ENCODE data around the gene PIEZO1. TPM values are rescaled to one million over a fixed set of nuclear protein-coding genes. Genes with fewer than 3 reads are reported as not detected.

Gene PIEZO1
- total RNA-seq, 2 donors from 2014 or later, result 156 to 202 TPM

- DNase-seq (ENCODE audit: low spot score), result no peak
- TF ChIP-seq POLR2A (IDR thresholded peaks at IDR 0.05) (no peak), POLR2AphosphoS5 (IDR thresholded peaks at IDR 0.05) (no peak), CTCF (IDR thresholded peaks at IDR 0.05) (no peak)
- no peak overlapping the region for H3K4me3 ChIP-seq
- no peak overlapping the region for H3K27ac ChIP-seq
- 95% methylated on average over 28 of the region's 28 CpGs for WGBS
- no peaks in the 10 kb centered on the region for H3K9me3 ChIP-seq
- peaks cover 9 to 42% of the 10 kb centered on the region in 2 donors for H3K36me3 ChIP-seq
- intact Hi-C loops (cut with DNase I), result no loop called here
- H3K27me3 ChIP-seq (replicated peaks; ENCODE audit: insufficient read depth), result no peaks in the 10 kb centered on the region
- no peaks in the 10 kb centered on the region for H3K4me1 ChIP-seq (replicated peaks)
Observed at GRCh38 chr16:88726981-88727380, 58.0 kb downstream of the PIEZO1 start.

- Histone ChIP-seq H3K36me3 (peaks cover 12 to 48% of the 10 kb centered on the region in 2 donors), H3K4me1 (replicated peaks) (no peaks in the 10 kb centered on the region), H3K27me3 (replicated peaks; ENCODE audit: insufficient read depth) (no peaks in the 10 kb centered on the region), H3K27ac (no peak overlapping the region), H3K4me3 (no peak overlapping the region), H3K9me3 (no peaks in the 10 kb centered on the region)
- intact Hi-C loops (cut with DNase I), result no loop called here
- 90% methylated on average over 16 of the region's 17 CpGs for WGBS
- no peak for DNase-seq (ENCODE audit: low spot score)
- TF ChIP-seq CTCF (IDR thresholded peaks at IDR 0.05), result no peak
Observed at GRCh38 chr16:88726408-88726749, 58.6 kb downstream of the PIEZO1 start.

GRCh38 chr16:88725609-88726407 is 59.2 kb downstream of the PIEZO1 start:
- no peak for DNase-seq (ENCODE audit: low spot score)
- Histone ChIP-seq H3K4me1 (replicated peaks) (no peaks in the 10 kb centered on the region), H3K9me3 (no peaks in the 10 kb centered on the region), H3K4me3 (no peak overlapping the region), H3K36me3 (peaks cover 17 to 51% of the 10 kb centered on the region in 2 donors), H3K27ac (no peak overlapping the region), H3K27me3 (replicated peaks; ENCODE audit: insufficient read depth) (no peaks in the 10 kb centered on the region)
- intact Hi-C loops (cut with DNase I), result no loop called here
- 81% methylated on average over 30 of the region's 32 CpGs for WGBS
- TF ChIP-seq CTCF (IDR thresholded peaks at IDR 0.05) (no peak), POLR2AphosphoS5 (IDR thresholded peaks at IDR 0.05) (no peak)

- H3K27ac ChIP-seq, result no peak overlapping the region
- no peaks in the 10 kb centered on the region for H3K27me3 ChIP-seq (replicated peaks; ENCODE audit: insufficient read depth)
- no peak overlapping the region for H3K4me3 ChIP-seq
- intact Hi-C loops (cut with DNase I), result no loop called here
- DNase-seq (ENCODE audit: low spot score), result no peak
- peaks cover 23 to 51% of the 10 kb centered on the region in 2 donors for H3K36me3 ChIP-seq
- H3K4me1 ChIP-seq (replicated peaks), result no peaks in the 10 kb centered on the region
- TF ChIP-seq POLR2A (IDR thresholded peaks at IDR 0.05) (no peak), CTCF (IDR thresholded peaks at IDR 0.05) (no peak), POLR2AphosphoS5 (IDR thresholded peaks at IDR 0.05) (no peak)
- 75% methylated on average over 20 of the region's 31 CpGs for WGBS
- no peaks in the 10 kb centered on the region for H3K9me3 ChIP-seq
Observed at GRCh38 chr16:88724855-88725555, 60.0 kb downstream of the PIEZO1 start.

GRCh38 chr16:88723911-88724310 is 61.1 kb downstream of the PIEZO1 start:
- H3K9me3 ChIP-seq, result no peaks in the 10 kb centered on the region
- intact Hi-C loops (cut with DNase I), result no loop called here
- TF ChIP-seq CTCF (IDR thresholded peaks at IDR 0.05), result no peak
- H3K27ac ChIP-seq, result no peak overlapping the region
- H3K4me3 ChIP-seq, result no peak overlapping the region
- H3K4me1 ChIP-seq (replicated peaks), result no peaks in the 10 kb centered on the region
- no peak for DNase-seq (ENCODE audit: low spot score)
- H3K36me3 ChIP-seq, result peaks cover 32 to 51% of the 10 kb centered on the region in 2 donors
- no peaks in the 10 kb centered on the region for H3K27me3 ChIP-seq (replicated peaks; ENCODE audit: insufficient read depth)
- 93% methylated on average over 17 of the region's 17 CpGs for WGBS
